GM19328 (cell line): ENCODE measurements around the gene KCNA5.

Source experiments
- ATAC-seq: cut with Tn5 transposase; IDR thresholded peaks from one replicate; pipeline ENCODE4 v1.9.1; 2021; ENCODE audit warnings: mild to moderate bottlenecking, moderate library complexity; ENCODE audit not compliant: unreplicated experiment

KCNA5 gene

DNA sequence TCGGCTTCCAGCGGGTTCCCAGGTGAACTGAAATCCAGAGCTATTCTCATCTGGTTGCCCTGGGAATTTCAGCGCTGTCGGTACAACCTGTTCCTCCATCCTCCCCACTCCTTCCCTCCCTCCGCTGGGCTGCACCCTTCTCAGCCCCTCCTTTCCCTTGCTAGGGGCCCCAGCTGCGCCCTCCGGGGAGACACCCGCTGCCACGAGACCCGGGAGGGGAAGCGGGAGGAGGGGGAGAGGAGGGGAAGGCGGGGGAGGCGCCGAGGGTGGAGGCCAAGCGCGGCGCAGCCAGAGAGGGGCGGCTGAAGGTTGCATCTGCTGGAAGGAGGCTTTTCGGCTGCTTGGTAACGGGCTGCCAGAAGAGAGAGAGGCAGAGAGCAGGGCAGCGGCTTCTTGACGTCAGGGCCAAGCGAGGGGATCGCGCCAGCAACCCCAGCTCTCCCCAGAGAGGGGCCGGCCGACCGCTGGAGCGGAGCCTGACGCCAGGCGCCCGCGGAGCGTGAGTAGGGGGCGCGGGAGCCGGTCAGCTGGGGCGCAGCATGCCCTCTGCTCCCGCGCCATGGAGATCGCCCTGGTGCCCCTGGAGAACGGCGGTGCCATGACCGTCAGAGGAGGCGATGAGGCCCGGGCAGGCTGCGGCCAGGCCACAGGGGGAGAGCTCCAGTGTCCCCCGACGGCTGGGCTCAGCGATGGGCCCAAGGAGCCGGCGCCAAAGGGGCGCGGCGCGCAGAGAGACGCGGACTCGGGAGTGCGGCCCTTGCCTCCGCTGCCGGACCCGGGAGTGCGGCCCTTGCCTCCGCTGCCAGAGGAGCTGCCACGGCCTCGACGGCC lies at the start of gene KCNA5:
Gene KCNA5, plus strand, starts transcription at position 291 of the 831 bp plus-strand sequence. Its CDS starts 269 bp downstream, at position 560.
- ATAC-seq: no peak

DNA sequence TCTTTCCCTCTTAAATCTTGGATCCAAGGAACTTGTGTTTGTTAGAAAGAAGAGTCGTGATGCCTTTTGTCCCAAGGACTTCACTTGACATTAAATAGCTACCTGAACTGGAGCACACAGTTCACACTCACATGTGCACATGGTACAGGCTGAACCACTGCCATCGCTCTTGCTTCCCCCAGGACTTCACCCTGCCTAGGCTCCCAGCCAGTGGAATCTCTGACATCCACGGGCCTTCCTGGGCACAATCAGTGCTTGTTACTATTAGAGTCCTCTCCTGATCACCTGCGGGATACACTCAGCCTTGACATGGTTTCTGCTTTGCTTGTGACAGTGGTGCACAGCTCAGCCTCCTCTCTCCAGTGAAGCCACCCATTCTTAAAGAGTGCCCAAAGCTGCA lies 49.1 kb upstream of the KCNA5 start:
- no peak for ATAC-seq

DNA sequence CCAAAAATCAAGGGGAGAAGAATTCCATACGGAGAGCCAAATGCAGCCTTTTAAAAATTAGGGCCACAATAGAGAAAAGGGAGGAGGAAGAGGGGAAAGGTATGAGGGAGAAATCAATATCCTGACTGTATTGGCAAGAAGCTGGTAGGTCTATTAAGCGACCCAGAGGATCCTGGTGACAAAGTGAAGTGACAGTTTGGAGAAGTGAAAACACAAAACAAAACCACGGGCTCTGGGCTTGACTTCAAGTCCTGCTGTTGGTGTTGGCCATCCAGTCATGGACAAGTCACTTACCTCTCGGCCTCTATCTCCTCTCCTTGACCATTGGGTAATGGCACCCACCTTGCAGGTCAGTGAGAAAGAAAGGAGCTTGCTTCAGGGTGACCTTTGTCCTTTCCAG lies 47.0 kb upstream of the KCNA5 start:
- no peak for ATAC-seq

DNA sequence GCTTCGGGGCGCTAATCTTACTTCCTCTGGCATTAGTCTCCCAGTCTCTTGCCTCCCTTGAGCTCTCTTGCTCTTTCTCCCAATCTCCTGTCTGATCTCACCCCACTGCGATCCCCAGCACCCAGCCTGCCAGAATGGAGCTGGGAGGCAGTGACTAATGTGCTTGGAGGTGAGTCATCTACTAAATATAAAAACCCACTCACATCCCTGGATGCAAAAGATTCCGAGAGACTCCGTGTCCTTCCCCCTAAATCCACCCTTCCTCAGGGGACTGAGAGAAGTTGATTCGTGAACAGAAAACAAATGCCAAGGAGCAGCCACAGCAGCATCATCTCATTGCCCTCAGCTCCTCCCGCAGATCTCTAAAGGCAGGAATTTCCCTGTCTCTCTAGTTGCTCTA lies 45.7 kb upstream of the KCNA5 start:
- no peak for ATAC-seq

DNA sequence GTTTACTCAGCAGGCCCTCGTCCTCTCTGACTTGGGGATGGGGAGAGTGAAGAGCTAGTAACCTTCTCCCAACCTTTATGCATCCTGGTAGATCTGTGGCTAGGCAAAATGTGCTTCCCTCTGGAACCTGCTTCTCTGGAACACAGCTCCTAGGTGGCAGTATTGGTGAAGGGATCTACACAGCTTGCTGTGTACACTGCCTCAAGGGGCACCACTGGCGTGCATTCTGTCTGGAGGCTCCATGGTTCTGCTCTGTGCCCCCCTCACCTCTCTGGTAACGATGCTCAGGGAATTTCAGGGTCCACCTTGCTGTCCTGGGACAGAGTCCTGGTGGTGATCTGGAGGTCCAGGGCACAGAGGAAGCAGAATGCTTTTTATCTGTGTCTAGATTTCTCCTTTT lies 43.5 kb upstream of the KCNA5 start:
- no peak for ATAC-seq

DNA sequence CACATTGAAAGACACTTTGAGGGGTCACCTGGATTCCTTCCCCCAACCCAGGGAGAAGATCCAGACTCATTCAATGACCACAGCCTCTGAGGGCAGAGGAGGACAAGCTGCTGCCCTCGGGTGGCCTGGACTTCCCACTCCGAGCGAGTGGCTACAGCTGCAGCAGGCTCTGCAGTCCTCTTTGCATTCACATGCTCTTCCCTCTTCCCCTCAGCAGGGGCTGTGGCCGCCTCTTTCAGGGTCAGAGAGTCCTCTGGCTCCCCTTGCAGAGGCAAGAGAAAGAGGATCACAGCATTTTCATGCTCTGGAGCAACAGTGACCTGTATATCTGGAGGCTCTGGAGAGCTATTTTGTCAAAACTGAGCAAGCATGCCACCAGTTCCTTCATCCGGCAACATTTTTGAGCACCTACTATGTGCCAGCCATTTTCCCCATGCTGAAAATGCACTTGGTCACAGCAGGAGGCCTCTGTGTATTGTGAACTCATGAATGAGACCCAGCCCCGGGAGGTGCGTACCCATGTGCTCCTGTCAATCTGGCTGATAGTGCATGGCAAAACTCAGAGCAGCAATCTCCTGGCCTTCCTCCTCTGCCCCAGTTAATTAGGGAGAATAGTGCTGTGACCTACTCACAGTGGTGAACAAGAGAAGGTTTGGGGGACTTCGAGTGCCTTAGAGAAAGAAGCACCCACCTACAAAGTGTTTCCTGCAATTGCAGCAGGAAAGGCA lies 42.9 kb upstream of the KCNA5 start:
- ATAC-seq: no peak

DNA sequence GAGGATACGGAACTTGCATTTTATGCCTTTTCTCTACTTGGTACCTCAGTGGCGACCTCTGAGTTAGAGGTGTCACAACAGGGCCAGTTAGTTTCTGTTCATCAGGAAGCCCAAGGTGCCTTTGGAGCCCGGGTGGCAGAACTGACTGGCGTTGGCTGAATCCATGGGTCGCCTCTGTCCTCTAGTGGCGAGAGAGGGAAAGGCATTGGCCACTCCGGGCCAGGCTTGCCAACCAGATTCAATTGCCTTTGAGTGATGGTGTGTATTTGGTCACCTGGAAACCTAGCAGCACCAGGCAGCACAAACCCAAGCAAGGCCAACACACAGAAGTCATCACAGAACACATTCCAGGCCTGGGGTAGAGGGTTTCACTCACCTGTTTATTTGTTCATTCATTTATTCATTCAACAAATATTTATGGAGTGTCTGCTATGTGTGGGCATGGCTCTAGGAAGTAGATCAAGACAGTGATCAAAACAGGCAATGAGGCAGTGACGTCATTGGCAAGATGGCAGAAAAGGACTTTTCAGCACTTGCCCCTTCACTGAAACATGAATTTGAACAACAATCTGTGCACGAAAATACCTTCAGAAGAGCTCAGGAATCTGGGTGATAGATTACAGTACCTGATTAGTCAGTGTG lies 40.5 kb upstream of the KCNA5 start:
- ATAC-seq: no peak

DNA sequence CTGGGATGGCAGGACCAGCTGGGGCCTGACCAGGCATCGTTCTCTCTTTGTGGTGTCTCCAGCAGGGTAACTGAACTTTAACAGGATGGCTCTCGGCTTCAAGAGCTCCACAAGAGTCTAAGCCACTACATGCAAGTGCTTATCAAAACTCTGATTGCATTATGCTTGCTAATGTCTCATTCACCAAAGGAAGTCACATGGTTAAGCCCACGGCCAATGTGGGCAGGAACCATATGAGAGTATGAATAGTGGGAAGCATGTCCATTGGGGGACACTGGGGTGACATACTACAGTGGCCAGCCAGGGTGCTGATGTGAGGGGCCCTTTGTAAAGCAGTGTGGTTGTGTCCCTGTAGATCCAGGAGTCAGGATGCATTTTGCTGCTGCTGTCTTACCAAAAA lies 35.0 kb upstream of the KCNA5 start:
- ATAC-seq: no peak

DNA sequence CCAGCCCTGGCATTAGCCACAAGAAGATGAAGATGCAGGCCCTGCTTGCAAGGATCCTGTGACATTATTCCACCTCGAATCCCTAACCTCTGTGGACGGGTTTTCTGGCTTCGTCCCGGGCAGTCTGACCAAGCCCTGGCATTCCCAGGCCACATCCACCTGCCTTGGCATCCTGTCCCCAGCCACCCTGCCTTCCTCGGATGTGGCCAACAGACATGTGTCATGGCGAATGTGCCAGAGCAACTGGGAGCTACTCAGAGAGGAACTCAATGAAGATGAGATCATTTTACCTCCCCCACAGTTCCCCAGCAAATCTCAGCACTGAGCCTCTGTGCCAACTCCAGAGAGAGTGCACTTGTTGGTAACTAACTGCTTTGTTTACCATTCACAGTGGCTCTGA lies 33.5 kb upstream of the KCNA5 start:
- ATAC-seq: no peak

DNA sequence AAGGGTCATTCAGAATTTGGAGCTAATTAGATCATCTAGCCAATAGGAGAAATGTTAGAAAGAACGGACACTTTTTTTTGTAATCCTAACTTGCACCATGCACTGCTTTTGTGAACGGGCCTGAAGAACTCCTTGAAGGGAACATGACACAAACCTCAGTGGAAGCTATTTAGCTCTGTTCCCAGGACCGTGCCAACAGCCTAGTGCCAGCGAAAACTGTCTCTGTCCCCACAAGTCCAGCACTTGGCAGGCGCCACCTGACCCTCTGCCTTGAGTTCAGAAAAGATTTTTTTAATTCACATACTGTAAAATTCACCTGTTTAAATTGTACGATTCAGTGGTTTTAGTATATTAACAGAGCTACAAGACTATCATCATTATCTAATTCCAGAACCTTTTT lies 31.3 kb upstream of the KCNA5 start:
- ATAC-seq: no peak

DNA sequence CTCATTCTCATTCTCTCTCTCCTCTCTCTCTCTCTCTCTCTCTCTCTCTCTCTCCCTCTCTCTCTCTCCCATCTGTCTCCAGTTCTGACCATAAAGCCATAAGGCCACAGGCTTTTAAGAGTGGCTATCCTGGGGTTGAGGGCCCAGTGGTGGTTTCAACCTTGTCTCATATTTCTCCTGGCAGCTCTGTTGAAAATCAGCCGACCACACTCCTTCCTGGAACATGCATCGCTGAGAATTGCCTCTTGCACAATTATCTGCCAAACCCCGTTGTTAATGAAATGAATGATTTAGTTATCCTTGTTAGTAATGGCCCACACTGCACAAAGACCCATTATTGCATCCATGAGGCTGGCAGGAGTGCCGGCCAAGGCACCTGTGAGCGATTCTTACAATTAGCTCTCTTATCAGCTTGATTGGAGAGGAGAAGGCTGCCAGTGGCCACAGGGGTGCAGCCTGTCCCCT lies 30.4 kb upstream of the KCNA5 start:
- ATAC-seq: no peak

DNA sequence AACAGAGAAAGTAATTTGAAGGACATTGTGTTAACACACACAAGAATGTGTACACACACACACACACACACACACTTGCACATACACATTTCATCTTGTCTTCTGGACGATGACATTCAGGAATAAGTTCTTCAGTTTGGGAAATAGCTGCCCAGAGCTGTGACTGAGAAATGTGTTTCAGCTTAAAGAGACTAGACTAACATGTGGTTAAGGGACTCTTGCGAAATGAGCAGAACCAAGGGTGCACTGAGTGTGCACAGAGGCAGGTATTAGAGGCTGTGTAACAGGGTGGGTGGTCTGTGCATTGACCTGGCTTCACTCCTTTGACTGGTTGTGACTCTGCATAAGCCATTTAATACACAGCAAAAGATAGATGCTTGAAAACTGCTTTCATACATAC lies 29.4 kb upstream of the KCNA5 start:
- ATAC-seq: no peak

DNA sequence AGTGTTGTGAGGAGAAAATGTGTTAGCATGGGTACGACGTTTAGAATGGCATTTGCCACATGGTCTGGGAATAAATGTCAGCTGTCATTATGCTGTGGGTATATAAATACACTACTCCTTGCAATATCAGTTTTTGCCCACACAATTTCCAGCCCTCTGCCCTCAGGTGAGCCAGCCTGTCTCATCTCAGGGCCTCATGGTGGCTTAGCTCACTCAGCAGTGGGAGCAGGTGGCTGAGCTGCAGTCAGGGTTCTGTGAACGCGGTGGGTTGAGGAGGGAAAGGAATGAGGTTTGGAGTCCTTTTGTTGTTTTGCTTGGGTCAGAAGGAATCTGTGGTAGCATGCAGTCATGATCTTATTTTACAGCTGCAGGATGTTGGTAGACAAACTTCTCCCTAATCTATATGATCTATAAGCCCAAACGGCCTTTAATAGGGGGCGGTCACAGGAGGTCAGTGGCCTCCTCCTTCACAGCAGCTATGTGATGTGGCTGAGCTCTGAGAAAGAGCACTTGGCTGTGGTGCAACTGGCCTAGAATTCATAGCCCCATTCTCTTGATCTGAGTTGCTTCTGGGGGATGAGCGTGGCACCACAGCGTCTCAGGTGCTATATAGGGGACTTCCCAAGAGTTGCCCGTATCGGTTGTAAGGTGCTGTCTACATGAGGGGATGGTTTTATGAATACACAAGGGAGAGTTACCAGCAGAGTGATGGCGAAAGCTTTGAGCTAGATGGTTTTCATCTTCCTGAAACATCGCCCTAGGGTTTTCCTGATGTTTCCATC lies 27.8 kb upstream of the KCNA5 start:
- no peak for ATAC-seq

DNA sequence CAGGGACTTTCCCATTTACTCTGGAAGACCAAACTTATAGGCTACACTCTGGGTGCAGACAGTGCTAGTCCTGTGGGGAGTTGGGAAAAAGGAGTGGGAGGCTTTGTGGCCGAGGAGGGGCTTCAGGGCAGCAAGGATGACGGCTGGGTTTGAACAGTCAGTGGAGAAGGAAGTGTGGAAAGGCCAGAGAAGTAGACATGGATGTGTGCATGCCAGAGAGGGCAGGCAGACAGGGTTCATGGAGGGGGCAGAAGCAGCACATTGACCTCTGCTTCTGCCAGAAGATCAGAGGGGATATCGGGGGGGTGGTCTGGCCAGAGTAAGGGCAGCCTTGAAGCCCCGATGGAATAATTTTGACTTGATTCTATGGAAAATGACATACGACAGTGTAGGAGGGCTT lies 27.2 kb upstream of the KCNA5 start:
- no peak for ATAC-seq

DNA sequence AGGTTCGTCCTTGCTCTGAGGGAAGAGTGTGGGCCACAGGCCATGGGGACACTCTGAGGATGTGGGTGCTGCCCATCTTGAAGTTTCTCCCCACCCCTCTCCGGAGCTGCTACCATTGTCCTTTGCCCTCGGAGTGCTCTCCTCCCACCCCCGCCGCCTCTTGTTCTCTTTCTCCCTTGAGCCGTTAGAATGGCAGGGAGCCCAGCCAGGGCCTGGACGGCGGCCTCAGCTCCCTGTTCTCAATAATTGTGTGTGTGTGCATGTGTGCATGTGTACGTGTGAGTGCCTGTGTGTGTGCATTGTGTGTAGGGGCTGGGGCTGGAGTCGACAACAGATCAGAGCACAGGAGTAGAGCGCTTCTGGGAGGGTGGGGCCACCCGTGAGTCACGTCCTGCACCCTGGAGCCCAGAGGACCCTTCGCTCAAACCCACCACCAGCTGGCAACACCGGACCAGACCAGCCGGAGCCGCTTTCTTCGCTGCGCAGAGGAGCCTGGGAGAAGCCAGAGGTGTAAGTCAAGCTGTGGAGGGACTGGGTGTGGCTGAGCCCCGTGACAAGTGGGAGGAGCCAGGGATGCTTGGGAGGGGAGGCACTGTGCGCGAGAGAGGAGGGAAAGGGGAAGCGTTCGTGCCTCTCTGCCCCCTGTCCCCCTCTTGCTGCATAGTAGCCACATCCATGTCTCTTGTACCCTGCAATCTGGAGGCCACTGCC lies 25.9 kb upstream of the KCNA5 start:
- no peak for ATAC-seq

DNA sequence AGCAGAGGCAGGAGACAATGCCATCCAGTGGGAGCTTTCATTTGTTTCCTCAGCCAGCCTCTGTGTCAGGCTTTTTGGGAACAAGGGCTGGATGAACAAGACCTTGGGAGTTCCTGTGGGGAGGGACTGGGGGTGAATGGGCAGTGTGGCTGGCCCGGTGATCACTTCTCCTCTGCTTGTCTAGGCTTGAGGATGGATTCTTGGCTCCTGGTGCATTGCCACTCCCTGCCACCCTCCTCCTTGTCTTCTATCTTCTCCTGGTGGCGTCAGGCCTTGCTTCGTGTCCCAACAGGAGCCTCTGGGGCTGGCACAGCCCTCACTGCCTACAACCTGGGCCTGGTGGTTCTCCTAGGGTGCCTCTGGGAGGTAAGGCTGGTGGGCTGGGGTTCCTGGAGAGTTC lies 25.0 kb upstream of the KCNA5 start:
- no peak for ATAC-seq

DNA sequence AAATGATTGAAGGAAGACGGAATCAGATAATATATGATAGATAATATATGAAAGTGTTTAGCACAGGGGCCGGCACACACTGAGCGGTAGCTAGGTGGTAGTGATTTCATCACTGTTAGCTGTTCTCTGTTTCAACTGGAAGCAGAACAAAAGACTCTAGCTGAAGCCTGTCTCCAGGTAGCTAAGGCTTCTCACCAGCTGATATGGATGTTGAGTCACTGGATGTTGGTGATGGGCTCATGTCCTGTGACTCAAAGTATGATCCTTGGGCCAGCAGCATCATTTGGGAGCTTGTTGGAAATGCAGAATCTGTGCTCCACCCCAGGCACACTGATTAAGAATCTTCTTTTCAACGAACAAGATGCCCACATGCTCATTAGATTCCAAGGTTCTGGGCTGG lies 21.7 kb upstream of the KCNA5 start:
- ATAC-seq: no peak

DNA sequence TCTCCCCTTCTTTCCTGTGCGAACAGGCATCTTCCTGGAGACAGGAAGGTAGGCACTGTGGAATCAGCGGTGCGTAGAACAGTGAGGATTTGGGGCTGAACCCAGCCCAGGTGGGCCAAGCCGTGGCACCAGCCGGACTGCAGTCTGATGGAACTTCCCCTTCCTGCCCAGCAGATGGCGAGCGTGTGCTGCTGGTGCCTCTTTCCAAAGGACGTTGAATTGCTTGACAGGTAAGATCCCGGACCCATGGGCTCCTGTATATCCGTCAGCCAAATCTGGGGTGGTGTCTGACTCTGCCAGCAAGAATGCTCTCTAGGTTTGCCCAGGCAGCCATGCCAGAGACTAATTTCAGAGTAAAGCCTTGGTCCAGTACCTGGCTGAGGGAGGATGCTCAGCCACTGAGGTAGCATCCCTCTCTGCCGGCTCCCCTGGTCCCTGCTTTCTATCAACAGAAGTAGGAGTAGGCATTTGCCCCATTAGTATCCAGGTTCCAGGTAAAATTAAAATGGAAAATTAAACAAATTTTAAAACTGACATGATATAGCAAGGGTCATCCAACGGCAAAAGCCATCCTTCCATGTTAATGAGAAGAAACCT lies 21.1 kb upstream of the KCNA5 start:
- ATAC-seq: no peak

DNA sequence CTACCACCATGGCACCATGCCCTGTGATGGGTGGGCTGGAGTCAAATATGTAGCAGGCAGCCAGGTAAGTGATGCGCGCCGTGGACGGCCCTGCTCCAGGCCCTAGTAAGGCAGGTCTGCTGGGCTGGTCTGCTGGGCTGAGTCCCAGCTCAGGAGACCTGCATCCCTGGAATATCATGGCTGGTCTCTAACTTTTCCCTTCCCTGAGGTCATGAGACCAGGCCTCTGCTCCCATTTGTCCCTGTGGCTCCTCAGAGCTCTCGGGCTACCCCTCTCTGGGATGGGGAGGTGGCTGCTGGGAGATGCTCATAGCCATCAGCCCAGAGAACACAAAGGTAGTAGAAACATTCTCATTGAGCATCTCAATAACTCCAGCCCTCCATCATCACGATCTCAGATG lies 19.8 kb upstream of the KCNA5 start:
- no peak for ATAC-seq

DNA sequence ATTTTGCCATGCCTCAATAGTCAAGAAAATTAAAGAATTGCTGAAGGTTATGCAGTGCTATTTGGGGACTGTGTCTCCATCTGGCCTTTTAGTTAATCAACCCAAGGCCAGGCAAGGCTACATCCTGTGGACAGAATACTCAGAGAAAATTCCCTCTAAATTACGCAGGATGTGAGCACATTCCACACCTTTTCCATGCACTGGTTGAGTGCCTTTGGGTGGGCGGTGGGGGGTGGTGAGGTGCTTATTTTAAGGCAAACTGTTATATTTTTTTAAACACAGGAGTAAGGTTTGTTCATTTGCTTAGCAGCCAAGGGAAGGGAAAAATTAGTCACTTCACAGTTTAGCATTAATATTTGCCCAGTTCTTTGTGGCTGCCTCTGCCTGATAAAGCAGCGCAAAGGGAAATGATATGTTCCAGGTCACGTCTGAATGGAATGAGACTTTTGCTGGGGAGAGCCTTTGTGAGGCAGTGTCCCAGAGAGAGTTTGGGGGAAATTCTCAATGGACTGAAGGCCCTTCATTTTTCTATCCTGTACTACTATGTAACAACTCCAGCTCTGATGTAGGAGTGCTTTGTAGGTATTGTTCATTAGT lies 17.2 kb upstream of the KCNA5 start:
- no peak for ATAC-seq
